Thoracic aorta (tissue), 2 donors: Measurements from ENCODE around the gene HES3. TPM values are rescaled to one million over a fixed set of nuclear protein-coding genes. Genes with fewer than 3 reads are reported as not detected.

Source experiments
- total RNA-seq, 2 donors: library from RNA; depleted of rRNA; stranded (reverse); fragments of >200 nt; gene quantifications; one replicate each; pipeline versions ENCODE4 v1.1.0 to v1.2.3, GENCODE V29; 2016

Gene HES3
- total RNA-seq, 2 donors from 2014 or later: not detected

Other genes starting within 250 kb of the HES3 start
- 10 to 100 TPM; 14.0 to 36.1 TPM for gene KCNAB2, start 198.3 kb upstream of the HES3 start, total RNA-seq
- gene CHD5, start 63.9 kb upstream of the HES3 start, total RNA-seq: 1 to 10 TPM; 1.1 to 3.2 TPM
- gene RPL22, start 44.6 kb upstream of the HES3 start, total RNA-seq: 100 to 1,000 TPM in 1 of 2 donors, 10 to 100 TPM in 1; 80.4 to 130 TPM
- gene RNF207, start 38.1 kb upstream of the HES3 start, total RNA-seq: 10 to 100 TPM; 30.5 to 50.1 TPM
- 10 to 100 TPM; 65.3 to 90.0 TPM for gene ICMT, start 8.2 kb upstream of the HES3 start, total RNA-seq
- 1 to 10 TPM; 4.6 to 4.7 TPM for gene GPR153, start 16.9 kb downstream of the HES3 start, total RNA-seq
- gene ACOT7, start 149.6 kb downstream of the HES3 start, total RNA-seq: 10 to 100 TPM; 23.7 to 33.0 TPM
- gene HES2, start 175.7 kb downstream of the HES3 start, total RNA-seq: not detected
- gene ESPN, start 180.6 kb downstream of the HES3 start, total RNA-seq: not detected
- 10 to 100 TPM in 1 of 2 donors, 1 to 10 TPM in 1; 9.5 to 48.2 TPM for gene TNFRSF25, start 222.0 kb downstream of the HES3 start, total RNA-seq
- gene PLEKHG5, start 247.5 kb downstream of the HES3 start, total RNA-seq: 10 to 100 TPM; 23.4 to 32.9 TPM